GM23248 (cell line): Measurements from ENCODE around the gene RYR3. TPM values are rescaled to one million over a fixed set of nuclear protein-coding genes. Genes with fewer than 3 reads are reported as not detected.
A peak's percentile ranks its signal among the peaks of the same experiment; 100 is the strongest.

Experiments used
- DNase-seq: peaks from one replicate; pipeline ENCODE4 v3.0.0-alpha.2; 2015
- H2AFZ ChIP-seq: fragments of 200-600 bp; sonication (generic); 2 replicates; pipeline ENCODE4 v1.6.1; 2016; ENCODE audit warnings: antibody characterized with exemption
- H3F3A ChIP-seq: fragments of 200-600 bp; sonication (generic); 2 replicates; pipeline ENCODE4 v1.6.1; 2016; ENCODE audit warnings: mild to moderate bottlenecking, antibody characterized with exemption, mixed run types; ENCODE audit not compliant: insufficient read depth
- H3K27ac ChIP-seq: fragments of 200-600 bp; sonication (generic); 2 replicates; pipeline ENCODE4 v1.5.1; 2016; ENCODE audit warnings: mild to moderate bottlenecking
- H3K27me3 ChIP-seq: fragments of 200-600 bp; sonication (generic); replicated peaks from 2 replicates; pipeline ENCODE4 v1.6.1; 2016; ENCODE audit warnings: mild to moderate bottlenecking; ENCODE audit not compliant: insufficient read depth
- H3K36me3 ChIP-seq: fragments of 200-600 bp; sonication (generic); 2 replicates; pipeline ENCODE4 v1.6.1; 2016; ENCODE audit warnings: low read depth, mild to moderate bottlenecking
- H3K4me1 ChIP-seq: fragments of 200-600 bp; sonication (generic); 2 replicates; pipeline ENCODE4 v1.6.1; 2016; ENCODE audit warnings: mild to moderate bottlenecking; ENCODE audit not compliant: insufficient read depth
- H3K4me2 ChIP-seq: fragments of 200-600 bp; sonication (generic); one replicate; pipeline ENCODE4 v1.6.1; 2016; ENCODE audit warnings: mild to moderate bottlenecking; ENCODE audit not compliant: unreplicated experiment
- H3K4me3 ChIP-seq: fragments of 200-600 bp; sonication (generic); 2 replicates; pipeline ENCODE4 v1.5.1; 2016; ENCODE audit warnings: mild to moderate bottlenecking
- H3K79me2 ChIP-seq: fragments of 200-600 bp; sonication (generic); 2 replicates; pipeline ENCODE4 v1.6.1; 2016; ENCODE audit warnings: mild to moderate bottlenecking; ENCODE audit not compliant: insufficient read depth
- H3K9ac ChIP-seq: fragments of 200-600 bp; sonication (generic); 2 replicates; pipeline ENCODE4 v1.6.1; 2016; ENCODE audit warnings: mild to moderate bottlenecking
- H3K9me2 ChIP-seq: fragments of 200-600 bp; sonication (generic); 2 replicates; pipeline ENCODE4 v1.6.1; 2016; ENCODE audit warnings: mixed run types, mild to moderate bottlenecking, moderate library complexity; ENCODE audit not compliant: insufficient read depth
- H3K9me3 ChIP-seq: fragments of 200-600 bp; sonication (generic); one replicate; pipeline ENCODE4 v1.6.1; 2017; ENCODE audit warnings: low read depth
- H4K20me1 ChIP-seq: fragments of 200-600 bp; sonication (generic); 2 replicates; pipeline ENCODE4 v1.6.0; 2016; ENCODE audit not compliant: insufficient read depth
- EZH2 ChIP-seq: fragments of 200-600 bp; sonication (generic); IDR thresholded peaks from 2 replicates; pipeline ENCODE4 v1.6.1; 2018; ENCODE audit warnings: antibody characterized with exemption, mild to moderate bottlenecking; ENCODE audit not compliant: insufficient read depth, poor library complexity, severe bottlenecking
- EZH2phosphoT487 ChIP-seq: fragments of 200-600 bp; sonication (generic); IDR thresholded peaks from 2 replicates; pipeline ENCODE4 v1.6.1; 2018; ENCODE audit warnings: antibody characterized with exemption, moderate library complexity, mild to moderate bottlenecking, low read depth; ENCODE audit not compliant: insufficient read depth
- WGBS, 2 experiments: methylation state at CpG; one replicate each; pipeline ENCODE4 v1.1.6; 2015 to 2017; ENCODE audit warnings: low lambda C conversion rate in 2 of 2, low coverage in 1 of 2; ENCODE audit errors: missing lambda C conversion rate in 2 of 2; 5-methylcytosine and 5-hydroxymethylcytosine counted together
- in situ Hi-C: fragments of 300-500 bp; cut with MboI; formaldehyde crosslinking; loops from 2 replicates; pipeline ENCODE4 v1.15.0; 2020
- polyA plus RNA-seq: library from polyadenylated mRNA; unstranded; fragments of >200 nt; fragmentation: Nextera tagmentation; extraction: Ambion mirVana; gene quantifications from 2 replicates; pipeline ENCODE4 v1.2.1, GENCODE V29; 2016
- total RNA-seq: library from RNA; depleted of rRNA; stranded (reverse); fragments of >200 nt; shearing (Covaris generic); gene quantifications from 2 replicates; pipeline ENCODE4 v1.2.3, GENCODE V29; 2014

The RYR3 gene
- total and polyA plus RNA-seq, 2 experiments from 2014 or later: 0.26 TPM; not detected in 1

DNA sequence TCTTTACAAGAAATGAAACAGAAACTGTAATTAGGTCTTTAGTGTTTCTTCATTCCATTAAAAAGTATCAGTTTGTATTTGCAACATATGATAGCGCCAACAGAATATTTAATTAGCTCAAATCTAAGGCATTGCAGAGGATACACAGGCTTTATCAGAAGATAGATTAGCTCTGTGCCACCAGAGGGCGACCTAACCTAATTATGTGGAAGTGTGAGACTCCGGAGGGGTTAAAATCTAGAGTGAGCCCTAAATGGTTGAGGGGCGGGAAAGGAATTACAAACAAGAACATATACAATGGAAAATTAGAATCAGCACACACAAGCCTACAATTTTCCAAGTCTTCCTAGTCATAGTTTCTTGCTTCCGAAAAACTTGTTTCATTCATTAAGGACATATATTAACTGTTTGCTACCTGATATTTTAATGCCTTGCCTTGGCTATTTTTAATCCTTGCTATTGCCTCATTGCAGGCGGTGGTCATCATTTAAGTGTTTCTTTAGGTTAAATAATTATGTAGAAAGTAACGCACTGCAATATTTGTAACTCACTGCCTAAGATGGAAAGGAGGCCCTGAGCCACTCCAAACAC is 18.0 kb upstream of the RYR3 start:
- Histone ChIP-seq H3K9me3 (no peaks in the 10 kb centered on the region), H2AFZ (no peak overlapping the region), H3K4me2 (no peak overlapping the region), H4K20me1 (no peaks in the 10 kb centered on the region), H3K79me2 (no peaks in the 10 kb centered on the region), H3K27me3 (peaks cover 13% of the 10 kb centered on the region; the same call in 1 of the 2 replicates), H3K36me3 (no peaks in the 10 kb centered on the region), H3K9me2 (no peaks in the 10 kb centered on the region), H3K9ac (no peak overlapping the region), H3K27ac (no peak overlapping the region), H3K4me1 (no peaks in the 10 kb centered on the region), H3F3A (no peaks in the 10 kb centered on the region), H3K4me3 (no peak overlapping the region)
- in situ Hi-C loops: no loop called here
- WGBS, 2 experiments: 9 to 10% methylated on average over 7 of the region's 7 CpGs
- TF ChIP-seq EZH2phosphoT487 (no peak), EZH2 (no peak)
- DNase-seq: peak; percentile 73

DNA sequence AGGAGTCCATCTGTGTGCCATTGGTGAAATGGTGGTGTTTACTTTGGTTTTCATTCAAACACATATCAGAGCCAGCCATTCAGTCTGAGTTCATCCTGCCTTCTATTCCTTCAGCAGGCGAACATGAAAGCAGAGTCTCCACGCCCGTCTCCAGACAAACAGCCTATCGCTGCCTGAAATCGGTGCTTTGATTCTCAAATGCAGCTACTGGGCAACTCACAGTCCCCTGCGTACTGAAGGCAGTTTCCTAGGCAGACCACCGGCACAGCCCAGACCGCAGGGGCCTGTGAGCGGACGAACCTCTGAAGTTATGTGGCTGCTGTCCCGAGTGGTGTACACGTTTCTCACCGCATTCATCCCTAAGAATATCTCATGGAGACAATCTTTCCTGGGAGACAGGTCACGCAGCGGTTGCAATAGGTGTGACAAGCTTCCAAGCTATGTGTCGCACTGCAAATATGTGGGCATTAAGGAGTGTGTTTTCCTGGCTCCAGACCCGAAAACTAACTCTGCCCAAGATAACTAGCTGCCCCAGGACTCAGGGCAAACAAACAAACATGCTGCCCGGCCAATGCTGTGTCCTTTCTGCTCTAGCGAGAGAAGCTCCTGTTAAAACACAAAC is 16.9 kb upstream of the RYR3 start:
- TF ChIP-seq EZH2: no peak
- TF ChIP-seq EZH2phosphoT487: no peak
- WGBS, 2 experiments: 38 to 39% methylated on average over 19 of the region's 19 CpGs

DNA sequence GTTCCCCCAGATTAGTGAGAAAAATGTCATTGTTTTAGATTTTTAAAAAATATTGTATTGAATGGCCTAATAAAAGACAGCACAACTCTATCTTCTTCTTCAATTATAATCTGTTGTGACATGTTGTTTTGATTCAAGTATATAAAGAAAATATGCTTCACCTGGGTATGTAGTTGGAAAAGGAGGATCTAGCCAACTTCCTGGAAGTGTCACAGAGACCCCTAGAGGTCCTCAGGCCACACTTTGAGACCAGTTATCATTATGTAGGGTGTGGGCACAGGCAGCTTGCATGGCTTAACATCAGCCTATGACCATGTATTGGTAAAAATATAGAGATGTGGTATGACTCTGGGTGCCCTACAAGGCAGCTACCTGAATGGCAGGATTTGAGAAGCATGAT is 14.7 kb upstream of the RYR3 start:
- TF ChIP-seq EZH2phosphoT487 (no peak), EZH2 (no peak)
- no peaks in the 10 kb centered on the region for H3K9me2 ChIP-seq
- no peaks in the 10 kb centered on the region for H3F3A ChIP-seq
- no peaks in the 10 kb centered on the region for H3K9me3 ChIP-seq
- H3K36me3 ChIP-seq: no peaks in the 10 kb centered on the region
- H4K20me1 ChIP-seq: no peaks in the 10 kb centered on the region
- no peaks in the 10 kb centered on the region for H3K79me2 ChIP-seq
- no peak overlapping the region for H3K9ac ChIP-seq
- no peak overlapping the region for H3K27ac ChIP-seq
- peaks cover 19% of the 10 kb centered on the region for H3K27me3 ChIP-seq
- DNase-seq: no peak
- no peak overlapping the region for H2AFZ ChIP-seq
- no peak overlapping the region for H3K4me2 ChIP-seq
- no peak overlapping the region for H3K4me3 ChIP-seq
- in situ Hi-C loops: no loop called here
- no peaks in the 10 kb centered on the region for H3K4me1 ChIP-seq

More for the DNA sequence above, 16.9 kb upstream of the RYR3 start:
- no peaks in the 10 kb centered on the region for H3K4me1 ChIP-seq
- no peaks in the 10 kb centered on the region for H3K36me3 ChIP-seq
- no peak overlapping the region for H2AFZ ChIP-seq
- in situ Hi-C loops: no loop called here
- no peaks in the 10 kb centered on the region for H3F3A ChIP-seq
- no peak overlapping the region for H3K4me2 ChIP-seq
- H3K4me3 ChIP-seq: no peak overlapping the region
- H3K27me3 ChIP-seq: peaks cover 14% of the 10 kb centered on the region; the same call in 1 of the 2 replicates
- no peaks in the 10 kb centered on the region for H3K79me2 ChIP-seq
- no peaks in the 10 kb centered on the region for H3K9me2 ChIP-seq
- no peak overlapping the region for H3K9ac ChIP-seq
- H4K20me1 ChIP-seq: no peaks in the 10 kb centered on the region
- H3K27ac ChIP-seq: no peak overlapping the region
- no peaks in the 10 kb centered on the region for H3K9me3 ChIP-seq
- DNase-seq: peak; percentile 18

DNA sequence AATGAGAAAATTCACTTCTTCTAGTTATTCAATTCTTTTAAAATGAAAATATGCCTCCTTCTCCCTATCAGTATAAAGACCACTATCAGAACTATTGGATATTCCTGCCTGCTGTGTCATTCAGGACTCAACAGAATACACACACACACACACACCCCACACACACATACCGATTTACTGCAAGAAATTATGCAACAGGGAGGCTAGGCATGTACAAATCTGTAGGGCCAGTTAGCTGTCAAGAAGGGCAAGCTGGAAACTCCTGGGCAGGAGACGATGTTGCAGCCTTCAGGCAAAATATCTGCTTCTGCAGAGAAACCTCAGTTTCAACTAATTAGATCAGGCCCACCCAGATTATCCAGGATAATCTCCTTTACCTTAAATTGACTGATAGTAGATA is 13.9 kb upstream of the RYR3 start:
- Histone ChIP-seq H3F3A (no peaks in the 10 kb centered on the region), H4K20me1 (no peaks in the 10 kb centered on the region), H2AFZ (no peak overlapping the region), H3K36me3 (no peaks in the 10 kb centered on the region), H3K9me2 (no peaks in the 10 kb centered on the region), H3K4me1 (no peaks in the 10 kb centered on the region), H3K4me2 (no peak overlapping the region), H3K4me3 (no peak overlapping the region), H3K9ac (no peak overlapping the region), H3K79me2 (no peaks in the 10 kb centered on the region), H3K27ac (no peak overlapping the region), H3K27me3 (peaks cover 19% of the 10 kb centered on the region), H3K9me3 (no peaks in the 10 kb centered on the region)
- 18 to 35% methylated on average over 2 of the region's 2 CpGs for WGBS, 2 experiments
- in situ Hi-C loops: no loop called here
- TF ChIP-seq EZH2 (no peak), EZH2phosphoT487 (no peak)
- DNase-seq: no peak
